Naive thymus-derived CD4-positive, alpha-beta T cell (primary cell): ENCODE results near the gene CIAO2B. TPM values are rescaled to one million over a fixed set of nuclear protein-coding genes. Genes with fewer than 3 reads are reported as not detected.

Experiments
- ATAC-seq: fragments of 150-1000 bp; cut with Tn5 transposase; 2 replicates; pipeline ENCODE4 v1.10.0; 2021; ENCODE audit warnings: mild to moderate bottlenecking, moderate library complexity
- CTCF ChIA-PET: fragments of 350-600 bp; sonication (Branson Sonifier 250); formaldehyde crosslinking; loops from one replicate; lab custom pipeline; 2021; ENCODE audit warnings: antibody characterized with exemption; lab: Charles Lee
- POLR2A ChIA-PET: fragments of 350-600 bp; sonication (Branson Sonifier 250); formaldehyde crosslinking; loops from one replicate; lab custom pipeline; 2021; ENCODE audit warnings: antibody characterized with exemption, inconsistent platforms; lab: Charles Lee
- DNase-seq, 9 donors: peaks; one replicate each; pipeline versions ENCODE4 v3.0.0 to v3.0.0-alpha.2; 2020 to 2022; ENCODE audit warnings: mixed read lengths in 1 of 9
- H3K27ac ChIP-seq: one replicate; pipeline ENCODE4 v1.7.0; 2013; ENCODE audit warnings: mild to moderate bottlenecking, low read depth, low read length, moderate library complexity
- H3K27me3 ChIP-seq, 2 donors: one replicate each; pipeline ENCODE4 v1.7.0; 2013; ENCODE audit warnings: low read length in 2 of 2, mild to moderate bottlenecking in 2 of 2, moderate library complexity in 2 of 2; ENCODE audit not compliant: control insufficient read depth in 2 of 2, insufficient read depth in 2 of 2
- H3K36me3 ChIP-seq, 3 experiments: 1 replicate in 2 of 3; 2 replicates in 1 of 3; pipeline ENCODE4 v1.7.0; 2013; ENCODE audit warnings: low read length in 3 of 3, mild to moderate bottlenecking in 3 of 3, moderate library complexity in 1 of 3; ENCODE audit not compliant: insufficient read depth in 3 of 3, control insufficient read depth in 2 of 3
- H3K4me1 ChIP-seq, 2 donors: one replicate each; pipeline ENCODE4 v1.7.0; 2013; ENCODE audit warnings: low read length in 2 of 2, mild to moderate bottlenecking in 2 of 2, moderate library complexity in 1 of 2; ENCODE audit not compliant: control insufficient read depth in 2 of 2, insufficient read depth in 2 of 2
- H3K4me3 ChIP-seq: 2 replicates; pipeline ENCODE4 v1.7.0; 2013; ENCODE audit warnings: mild to moderate bottlenecking, low read length
- H3K9me3 ChIP-seq, 3 experiments: 1 replicate in 2 of 3; 2 replicates in 1 of 3; pipeline ENCODE4 v1.7.0; 2013; ENCODE audit warnings: low read length in 3 of 3; ENCODE audit not compliant: control insufficient read depth in 2 of 3
- H3K27ac Mint-ChIP-seq, 9 donors: one replicate each; pipeline ENCODE4 v1.8.0; 2020 to 2022; ENCODE audit warnings: mixed read lengths in 9 of 9, mild to moderate bottlenecking in 8 of 9, moderate library complexity in 5 of 9, inconsistent platforms in 2 of 9
- H3K27me3 Mint-ChIP-seq, 5 donors: one replicate each; pipeline ENCODE4 v1.8.0; 2021 to 2022; ENCODE audit warnings: mixed read lengths in 5 of 5, mild to moderate bottlenecking in 1 of 5
- H3K36me3 Mint-ChIP-seq, 5 donors: one replicate each; pipeline ENCODE4 v1.8.0; 2020 to 2022; ENCODE audit warnings: mixed read lengths in 5 of 5, mild to moderate bottlenecking in 3 of 5, inconsistent platforms in 1 of 5
- H3K4me1 Mint-ChIP-seq, 7 donors: one replicate each; pipeline ENCODE4 v1.8.0; 2020 to 2022; ENCODE audit warnings: mixed read lengths in 7 of 7, mild to moderate bottlenecking in 3 of 7, inconsistent platforms in 1 of 7
- H3K4me3 Mint-ChIP-seq, 10 donors: one replicate each; pipeline ENCODE4 v1.8.0; 2020 to 2022; ENCODE audit warnings: mild to moderate bottlenecking in 10 of 10, mixed read lengths in 10 of 10, moderate library complexity in 6 of 10, inconsistent platforms in 2 of 10
- H3K9me3 Mint-ChIP-seq, 11 donors: one replicate each; pipeline ENCODE4 v1.8.0; 2020 to 2022; ENCODE audit warnings: mixed read lengths in 11 of 11, mild to moderate bottlenecking in 4 of 11, inconsistent platforms in 1 of 11, moderate library complexity in 1 of 11
- intact Hi-C, 2 donors: fragments of 100-400 bp; cut with micrococcal nuclease; formaldehyde crosslinking; loops; one replicate each; pipeline ENCODE4 v1.15.1; 2023
- polyA plus RNA-seq, 2 donors: library from polyadenylated mRNA; unstranded; fragments of 300-500 nt; fragmentation: Illumina TruSeq; gene quantifications; one replicate each; pipeline ENCODE4 v1.2.3, GENCODE V29; 2021
- total RNA-seq, 6 experiments: library from RNA in 5 of 6; stranded (reverse) in 5 of 6; gene quantifications; 1 replicate in 5 of 6; 2 replicates in 1 of 6; pipeline ENCODE4 v1.2.3 and lab custom pipeline; 2021 to 2026

CIAO2B gene
- total and polyA plus RNA-seq, 7 experiments from 2014 or later: 47.0 to 116 (median 61.6) TPM

- peaks cover 0 to 6% (median 0%) of the 10 kb centered on the region in 3 experiments for H3K36me3 ChIP-seq
- H3K36me3 Mint-ChIP-seq: peaks cover 0 to 6% (median 0%) of the 10 kb centered on the region in 5 donors
- H3K27ac Mint-ChIP-seq: peak overlapping the region in 3 of 9 donors; percentile 18 to 59 (median 45)
- H3K9me3 ChIP-seq: no peaks in the 10 kb centered on the region
- H3K4me3 Mint-ChIP-seq: peak overlapping the region; percentile 83 to 95 (median 92)
- peak overlapping the region; percentile 26 for H3K27ac ChIP-seq
- peak overlapping the region; percentile 45 for H3K4me3 ChIP-seq
- peaks cover 0 to 4% of the 10 kb centered on the region in 2 donors for H3K4me1 ChIP-seq
- ATAC-seq (peak; percentile 16), DNase-seq (peak in 1 of 9 donors; percentile 15)
- H3K27me3 Mint-ChIP-seq: peaks cover 29 to 39% (median 39%) of the 10 kb centered on the region in 5 donors
- intact Hi-C loops: loop anchor here (5.0 kb wide), 3 partner anchors 51 to 329 kb away; partner anchors contain the start of genes CBFB (in 1 of the 2) and PLEKHG4 (in 1 of the 2)
- ChIA-PET POLR2A (no interaction called here), CTCF (interaction anchor here (0.6 kb wide), 2 partner anchors 12 to 29 kb away, joined by 3 read pairs; no protein-coding TSS in a partner anchor)
- H3K4me1 Mint-ChIP-seq: peaks cover 13 to 24% (median 18%) of the 10 kb centered on the region in 7 donors
- H3K27me3 ChIP-seq: no peaks in the 10 kb centered on the region
- H3K9me3 Mint-ChIP-seq: peaks cover 0 to 7% (median 0%) of the 10 kb centered on the region in 11 donors
Observed at GRCh38 chr16:66948134-66948836, 14.1 kb upstream of the CIAO2B start.

GRCh38 chr16:66947302-66948065 is 13.3 kb upstream of the CIAO2B start:
- Histone ChIP-seq H3K27ac (peak overlapping the region; percentile 26), H3K4me3 (peak overlapping the region; percentile 45), H3K4me1 (peaks cover 0 to 4% of the 10 kb centered on the region in 2 donors), H3K9me3 (no peaks in the 10 kb centered on the region), H3K27me3 (no peaks in the 10 kb centered on the region), H3K36me3 (peaks cover 0 to 14% (median 0%) of the 10 kb centered on the region in 3 experiments)
- Mint-ChIP-seq H3K27me3 (peaks cover 23 to 39% (median 32%) of the 10 kb centered on the region in 5 donors), H3K36me3 (peaks cover 0 to 10% (median 5%) of the 10 kb centered on the region in 5 donors), H3K9me3 (peaks cover 0 to 7% (median 0%) of the 10 kb centered on the region in 11 donors), H3K27ac (peak overlapping the region in 3 of 9 donors; percentile 13 to 50 (median 29)), H3K4me1 (peaks cover 13 to 24% (median 18%) of the 10 kb centered on the region in 7 donors), H3K4me3 (peak overlapping the region; percentile 83 to 95 (median 92))
- DNase-seq (peak; percentile 64 to 86 (median 80)), ATAC-seq (peak; percentile 97)
- CTCF ChIA-PET: interaction anchor here (0.8 to 1.2 kb wide), 4 partner anchors 11 to 238 kb away, joined by 3 to 4 read pairs (median 3); partner anchors contain the start of gene CIAO2B
- intact Hi-C loops: loop anchor here (1.0 to 5.0 kb wide), 9 partner anchors 13 to 330 kb away; partner anchors contain the start of genes CBFB (in 1 of the 2), CIAO2B (in 1 of the 2), PHAF1 (in 1 of the 2) and PLEKHG4 (in 1 of the 2)
- POLR2A ChIA-PET: interaction anchor here (0.6 to 1.0 kb wide), 2 partner anchors 227 to 344 kb away, joined by 3 read pairs; no protein-coding TSS in a partner anchor

- peak overlapping the region in 9 of 10 donors; percentile 83 to 95 (median 92) for H3K4me3 Mint-ChIP-seq
- ATAC-seq (no peak), DNase-seq (no peak)
- Histone ChIP-seq H3K4me3 (no peak overlapping the region), H3K4me1 (peaks cover 0 to 4% of the 10 kb centered on the region in 2 donors), H3K27ac (no peak overlapping the region), H3K36me3 (peaks cover 0 to 20% (median 0%) of the 10 kb centered on the region in 3 experiments), H3K9me3 (no peaks in the 10 kb centered on the region), H3K27me3 (no peaks in the 10 kb centered on the region)
- H3K9me3 Mint-ChIP-seq: peaks cover 0 to 7% (median 0%) of the 10 kb centered on the region in 11 donors
- peaks cover 22 to 35% (median 31%) of the 10 kb centered on the region in 5 donors for H3K27me3 Mint-ChIP-seq
- H3K36me3 Mint-ChIP-seq: peaks cover 4 to 11% (median 5%) of the 10 kb centered on the region in 5 donors
- intact Hi-C loops: loop anchor here (1.0 to 5.0 kb wide), 9 partner anchors 13 to 330 kb away; partner anchors contain the start of genes CBFB (in 1 of the 2), CIAO2B (in 1 of the 2), PHAF1 (in 1 of the 2) and PLEKHG4 (in 1 of the 2)
- POLR2A ChIA-PET: interaction anchor here (1.0 kb wide), 1 partner anchor 228 kb away, joined by 3 read pairs; no protein-coding TSS in a partner anchor
- H3K4me1 Mint-ChIP-seq: peaks cover 13 to 24% (median 18%) of the 10 kb centered on the region in 7 donors
- H3K27ac Mint-ChIP-seq: peak overlapping the region in 4 of 9 donors; percentile 13 to 79 (median 40)
- CTCF ChIA-PET: interaction anchor here (0.8 to 1.2 kb wide), 4 partner anchors 11 to 238 kb away, joined by 3 to 4 read pairs (median 3); partner anchors contain the start of gene CIAO2B
Observed at GRCh38 chr16:66946974-66947301, 12.7 kb upstream of the CIAO2B start.

GRCh38 chr16:66946541-66946940 is 12.3 kb upstream of the CIAO2B start:
- Histone ChIP-seq H3K4me1 (peaks cover 0 to 4% of the 10 kb centered on the region in 2 donors), H3K27me3 (no peaks in the 10 kb centered on the region), H3K27ac (no peak overlapping the region), H3K9me3 (no peaks in the 10 kb centered on the region), H3K36me3 (peaks cover 0 to 24% (median 0%) of the 10 kb centered on the region in 3 experiments), H3K4me3 (no peak overlapping the region)
- H3K27ac Mint-ChIP-seq: peak overlapping the region in 1 of 9 donors; percentile 79
- H3K27me3 Mint-ChIP-seq: peaks cover 18 to 31% (median 27%) of the 10 kb centered on the region in 5 donors
- POLR2A ChIA-PET: interaction anchor here (1.4 kb wide), 1 partner anchor 17 kb away, joined by 3 read pairs; no protein-coding TSS in a partner anchor
- intact Hi-C loops: loop anchor here (2.0 to 5.0 kb wide), 4 partner anchors 49 to 331 kb away; partner anchors contain the start of genes CBFB (in 1 of the 2) and PLEKHG4 (in 1 of the 2)
- H3K9me3 Mint-ChIP-seq: peaks cover 0 to 5% (median 0%) of the 10 kb centered on the region in 11 donors
- H3K36me3 Mint-ChIP-seq: peaks cover 4 to 12% (median 5%) of the 10 kb centered on the region in 5 donors
- DNase-seq (no peak), ATAC-seq (no peak)
- CTCF ChIA-PET: interaction anchor here (1.2 kb wide), 1 partner anchor 16 kb away, joined by 4 read pairs; no protein-coding TSS in a partner anchor
- H3K4me1 Mint-ChIP-seq: peaks cover 13 to 24% (median 18%) of the 10 kb centered on the region in 7 donors
- no peak overlapping the region for H3K4me3 Mint-ChIP-seq

GRCh38 chr16:66945939-66946338 is 11.7 kb upstream of the CIAO2B start:
- no peak for ATAC-seq
- no peak overlapping the region for H3K4me3 ChIP-seq
- peaks cover 12 to 26% (median 22%) of the 10 kb centered on the region in 5 donors for H3K27me3 Mint-ChIP-seq
- peaks cover 13 to 24% (median 18%) of the 10 kb centered on the region in 7 donors for H3K4me1 Mint-ChIP-seq
- no peak overlapping the region for H3K27ac Mint-ChIP-seq
- H3K27ac ChIP-seq: no peak overlapping the region
- H3K4me3 Mint-ChIP-seq: no peak overlapping the region
- no peaks in the 10 kb centered on the region for H3K9me3 Mint-ChIP-seq
- intact Hi-C loops: loop anchor here (2.0 to 5.0 kb wide), 4 partner anchors 49 to 331 kb away; partner anchors contain the start of genes CBFB (in 1 of the 2) and PLEKHG4 (in 1 of the 2)
- ChIA-PET POLR2A (interaction anchor here (1.1 to 1.4 kb wide), 2 partner anchors 14 to 16 kb away, joined by 3 read pairs; no protein-coding TSS in a partner anchor), CTCF (no interaction called here)
- peaks cover 4 to 12% (median 5%) of the 10 kb centered on the region in 5 donors for H3K36me3 Mint-ChIP-seq
- peaks cover 0 to 30% (median under 1%) of the 10 kb centered on the region in 3 experiments for H3K36me3 ChIP-seq
- H3K9me3 ChIP-seq: no peaks in the 10 kb centered on the region
- DNase-seq: no peak
- peaks cover 0 to 4% of the 10 kb centered on the region in 2 donors for H3K4me1 ChIP-seq
- H3K27me3 ChIP-seq: no peaks in the 10 kb centered on the region
